ENCODE results near the gene DCC.
"Not testable (repeated sequence)": the region's sequence is repeated elsewhere in the genome, so short reads cannot be mapped to it uniquely, and the experiment has no call there.

The DCC gene

GRCh38 chr18:52348209-52348608, 8.2 kb downstream of the DCC start:
- DNase-seq = peak; percentile 22

- no peak for DNase-seq
These were observed 9.5 kb downstream of the DCC start for GRCh38 chr18:52349498-52349897.

- no peak for DNase-seq
These were observed 12.9 kb downstream of the DCC start for GRCh38 chr18:52352920-52353319.

- DNase-seq = no peak
These were observed 13.6 kb downstream of the DCC start for GRCh38 chr18:52353589-52353988.

GRCh38 chr18:52363861-52364260, 23.9 kb downstream of the DCC start:
- DNase-seq = no peak

- DNase-seq = not testable (repeated sequence)
These were observed 26.9 kb downstream of the DCC start for GRCh38 chr18:52366851-52367250.

- DNase-seq = no peak
These were observed 28.2 kb downstream of the DCC start for GRCh38 chr18:52367953-52368742.

- DNase-seq = no peak
These were observed 30.8 kb downstream of the DCC start for GRCh38 chr18:52370841-52371240.

- no peak for DNase-seq
These were observed 36.1 kb downstream of the DCC start for GRCh38 chr18:52376104-52376503.

GRCh38 chr18:52377094-52377493, 37.1 kb downstream of the DCC start:
- DNase-seq = no peak

- DNase-seq = no peak
These were observed 46.3 kb downstream of the DCC start for GRCh38 chr18:52386306-52386705.

- no peak for DNase-seq
These were observed 47.2 kb downstream of the DCC start for GRCh38 chr18:52387175-52387574.

- peak; percentile 16 for DNase-seq
These were observed 52.0 kb downstream of the DCC start for GRCh38 chr18:52391810-52392559.

- DNase-seq = no peak
These were observed 54.6 kb downstream of the DCC start for GRCh38 chr18:52394602-52395001.

GRCh38 chr18:52395146-52395852, 55.3 kb downstream of the DCC start:
- DNase-seq = no peak

GRCh38 chr18:52401236-52401635, 61.2 kb downstream of the DCC start:
- no peak for DNase-seq

GRCh38 chr18:52402814-52403213, 62.8 kb downstream of the DCC start:
- no peak for DNase-seq

GRCh38 chr18:52403291-52404021, 63.5 kb downstream of the DCC start:
- DNase-seq = no peak

GRCh38 chr18:52408800-52409302, 68.9 kb downstream of the DCC start:
- no peak for DNase-seq

- DNase-seq = no peak
These were observed 69.7 kb downstream of the DCC start for GRCh38 chr18:52409727-52410126.

GRCh38 chr18:52415131-52415530, 75.1 kb downstream of the DCC start:
- DNase-seq = peak; percentile 34

GRCh38 chr18:52422985-52423601, 83.1 kb downstream of the DCC start:
- peak; percentile 85 for DNase-seq
